GM12891 (cell line): ENCODE results near the gene ME3.

Experiments used
- PAX5 ChIP-seq: IDR thresholded peaks from 2 replicates; pipeline ENCODE4 v1.6.1; 2011; ENCODE audit warnings: low read length, moderate library complexity, mild to moderate bottlenecking; ENCODE audit not compliant: insufficient read depth, severe bottlenecking
- POLR2A ChIP-seq: IDR thresholded peaks from 2 replicates; pipeline ENCODE4 v1.6.1; 2011; ENCODE audit warnings: low read depth, low read length, control low read depth
- POLR2AphosphoS5 ChIP-seq: IDR thresholded peaks from 2 replicates; pipeline ENCODE4 v1.6.1; 2011; ENCODE audit warnings: low read depth, low read length, control low read depth
- POU2F2 ChIP-seq: IDR thresholded peaks from 2 replicates; pipeline ENCODE4 v1.6.1; 2011; ENCODE audit warnings: low read depth, mild to moderate bottlenecking, control low read depth, low read length, moderate library complexity
- SPI1 ChIP-seq: IDR thresholded peaks from 2 replicates; pipeline ENCODE4 v1.6.1; 2011; ENCODE audit warnings: low read depth, low read length, control low read depth
- TAF1 ChIP-seq: IDR thresholded peaks from 2 replicates; pipeline ENCODE4 v1.6.1; 2011; ENCODE audit warnings: low read depth, low read length, control low read depth

DNA sequence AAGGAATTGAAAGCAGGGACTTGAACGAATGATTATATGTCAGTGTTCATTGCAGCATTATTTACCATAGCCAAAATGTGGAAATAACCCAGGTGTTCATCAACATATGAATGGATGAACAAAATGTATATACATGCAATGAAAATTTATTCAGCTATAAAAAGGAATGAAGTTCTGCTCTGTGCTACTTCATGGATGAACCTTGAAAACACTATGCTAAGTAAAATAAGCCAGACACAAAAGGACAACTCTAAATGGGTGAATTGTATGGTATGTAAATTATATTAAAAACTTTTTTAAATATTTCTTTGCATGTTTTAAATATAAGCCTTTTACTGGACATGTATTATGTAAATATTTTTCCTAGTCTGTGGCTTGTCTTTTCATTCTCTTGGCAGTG, 107.0 kb downstream of the ME3 start:
- TF ChIP-seq POLR2AphosphoS5 = no peak
- TF ChIP-seq POLR2A = no peak
- no peak for TF ChIP-seq SPI1
- TF ChIP-seq POU2F2 = no peak
- no peak for TF ChIP-seq TAF1
- no peak for TF ChIP-seq PAX5
